ENCODE data around the gene GIMAP8. TPM values are rescaled to one million over a fixed set of nuclear protein-coding genes. Genes with fewer than 3 reads are reported as not detected.

Gene GIMAP8
- total RNA-seq, 2 donors from 2014 or later, result 5.8 to 13.4 TPM

- Histone ChIP-seq H3K4me3 (peak overlapping the region; percentile 9), H3K36me3 (no peaks in the 10 kb centered on the region), H3K27ac (no peak overlapping the region), H3K27me3 (replicated peaks; ENCODE audit: insufficient read depth) (no peaks in the 10 kb centered on the region), H3K4me1 (ENCODE audit: control insufficient read depth in 1 of 2, low read depth in 2 of 2) (no peaks in the 10 kb centered on the region), H3K9me3 (no peaks in the 10 kb centered on the region)
- TF ChIP-seq, protein P1, sequence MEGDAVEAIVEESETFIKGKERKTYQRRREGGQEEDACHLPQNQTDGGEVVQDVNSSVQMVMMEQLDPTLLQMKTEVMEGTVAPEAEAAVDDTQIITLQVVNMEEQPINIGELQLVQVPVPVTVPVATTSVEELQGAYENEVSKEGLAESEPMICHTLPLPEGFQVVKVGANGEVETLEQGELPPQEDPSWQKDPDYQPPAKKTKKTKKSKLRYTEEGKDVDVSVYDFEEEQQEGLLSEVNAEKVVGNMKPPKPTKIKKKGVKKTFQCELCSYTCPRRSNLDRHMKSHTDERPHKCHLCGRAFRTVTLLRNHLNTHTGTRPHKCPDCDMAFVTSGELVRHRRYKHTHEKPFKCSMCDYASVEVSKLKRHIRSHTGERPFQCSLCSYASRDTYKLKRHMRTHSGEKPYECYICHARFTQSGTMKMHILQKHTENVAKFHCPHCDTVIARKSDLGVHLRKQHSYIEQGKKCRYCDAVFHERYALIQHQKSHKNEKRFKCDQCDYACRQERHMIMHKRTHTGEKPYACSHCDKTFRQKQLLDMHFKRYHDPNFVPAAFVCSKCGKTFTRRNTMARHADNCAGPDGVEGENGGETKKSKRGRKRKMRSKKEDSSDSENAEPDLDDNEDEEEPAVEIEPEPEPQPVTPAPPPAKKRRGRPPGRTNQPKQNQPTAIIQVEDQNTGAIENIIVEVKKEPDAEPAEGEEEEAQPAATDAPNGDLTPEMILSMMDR (IDR thresholded peaks at IDR 0.05), result peak; percentile 50
- ATAC-seq (ENCODE audit: insufficient number of reproducible peaks, low FRiP score, low read depth), result no peak
- no peak for DNase-seq (ENCODE audit: low spot score)
Measured at GRCh38 chr7:150448789-150449147, 1.7 kb upstream of the GIMAP8 start.

DNA sequence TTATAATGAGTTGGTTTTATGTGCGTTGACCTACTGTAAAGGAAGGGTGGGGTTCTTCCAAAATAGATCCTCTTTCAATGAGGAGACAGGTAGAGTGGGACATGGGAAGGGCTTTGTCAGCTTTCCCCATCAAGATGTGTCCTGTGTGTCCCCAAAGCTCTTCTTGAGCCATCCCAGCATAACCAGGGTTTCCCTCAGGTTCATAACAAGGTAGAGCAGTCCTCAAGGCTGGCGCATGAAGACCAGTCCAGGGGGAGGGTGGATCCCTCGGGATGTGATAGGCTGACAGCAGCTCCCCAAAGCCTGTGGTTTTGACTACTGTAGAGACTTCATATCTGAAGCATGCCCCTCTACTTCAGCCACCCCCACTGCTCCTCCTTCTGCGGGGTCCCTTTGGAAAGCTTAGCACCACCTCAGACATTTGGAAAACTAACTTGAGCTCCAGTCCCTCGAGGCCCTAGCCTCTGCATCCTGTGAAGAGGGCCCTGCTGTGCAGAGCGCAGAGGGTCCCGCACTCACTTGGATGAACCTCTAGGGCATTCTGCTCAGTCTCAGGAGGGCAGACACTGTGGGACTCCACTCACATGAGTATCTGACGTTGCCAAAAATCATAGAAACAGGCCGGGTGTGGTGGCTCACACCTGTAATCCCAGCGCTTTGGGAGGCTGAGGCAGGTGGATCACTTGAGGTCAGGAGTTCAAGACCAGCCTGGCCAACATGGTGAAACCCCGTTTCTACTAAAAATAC is 1.1 kb upstream of the GIMAP8 start:
- Histone ChIP-seq H3K27ac (peak overlapping the region in 1 of 2 donors; percentile 4), H3K27me3 (replicated peaks; ENCODE audit: insufficient read depth) (no peaks in the 10 kb centered on the region), H3K9me3 (no peaks in the 10 kb centered on the region), H3K36me3 (no peaks in the 10 kb centered on the region), H3K4me1 (ENCODE audit: control insufficient read depth in 1 of 2, low read depth in 2 of 2) (no peaks in the 10 kb centered on the region), H3K4me3 (peak overlapping the region; percentile 9)
- ATAC-seq (ENCODE audit: insufficient number of reproducible peaks, low FRiP score, low read depth) (no peak), DNase-seq (ENCODE audit: low spot score) (no peak)
- TF ChIP-seq, protein P1 (IDR thresholded peaks at IDR 0.05), result no peak

DNA sequence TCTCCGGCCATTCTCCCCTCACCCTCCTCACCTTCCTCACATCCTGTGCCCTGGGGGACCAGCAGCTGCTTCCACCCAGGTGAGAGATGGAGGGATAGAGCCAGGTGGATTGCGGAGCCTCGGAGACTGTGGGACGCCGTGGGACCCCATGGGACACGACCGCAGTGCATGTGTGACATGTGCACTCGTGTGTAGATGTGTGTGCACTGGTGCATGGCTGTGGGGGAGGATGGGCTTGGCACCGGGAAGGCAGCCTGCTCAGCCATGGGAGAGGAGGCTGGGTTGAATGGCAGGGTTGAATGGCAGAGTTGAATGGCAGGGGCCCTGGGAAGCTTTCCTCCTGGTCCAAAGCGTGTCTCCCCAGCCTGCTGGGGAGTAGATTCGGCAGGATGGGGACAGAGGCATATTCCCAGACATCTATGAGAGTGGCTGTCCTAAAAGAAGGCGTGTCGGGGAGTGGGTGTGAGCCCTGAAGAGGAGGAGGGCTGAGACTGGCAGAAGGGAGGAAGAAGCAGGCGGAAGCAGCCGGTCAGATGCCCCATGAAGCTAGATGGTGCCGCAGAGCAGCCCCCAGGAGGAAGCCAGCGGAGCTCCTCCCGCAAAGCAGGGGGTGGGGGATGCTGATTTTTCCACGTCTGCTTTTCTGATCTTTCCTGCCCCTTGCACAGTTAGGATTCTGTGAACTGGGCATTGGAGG is 815 bp downstream of the GIMAP8 start:
- ATAC-seq (ENCODE audit: insufficient number of reproducible peaks, low FRiP score, low read depth), result no peak
- peak overlapping the region; percentile 66 for H3K4me3 ChIP-seq

GRCh38 chr7:150451833-150452461 is 1.5 kb downstream of the GIMAP8 start:
- Histone ChIP-seq H3K27me3 (replicated peaks; ENCODE audit: insufficient read depth) (no peaks in the 10 kb centered on the region), H3K4me1 (ENCODE audit: control insufficient read depth in 1 of 2, low read depth in 2 of 2) (no peaks in the 10 kb centered on the region), H3K4me3 (peak overlapping the region; percentile 66), H3K9me3 (no peaks in the 10 kb centered on the region), H3K36me3 (no peaks in the 10 kb centered on the region), H3K27ac (no peak overlapping the region)
- no peak for DNase-seq (ENCODE audit: low spot score)
- ATAC-seq (ENCODE audit: insufficient number of reproducible peaks, low FRiP score, low read depth), result no peak
- TF ChIP-seq, protein P1 (IDR thresholded peaks at IDR 0.05), result no peak

More for the DNA sequence above, 815 bp downstream of the GIMAP8 start:
- Histone ChIP-seq H3K4me1 (ENCODE audit: control insufficient read depth in 1 of 2, low read depth in 2 of 2) (no peaks in the 10 kb centered on the region), H3K27ac (peak overlapping the region in 1 of 2 donors; percentile 25), H3K27me3 (replicated peaks; ENCODE audit: insufficient read depth) (no peaks in the 10 kb centered on the region), H3K36me3 (no peaks in the 10 kb centered on the region), H3K9me3 (no peaks in the 10 kb centered on the region)
- TF ChIP-seq, protein P1 (IDR thresholded peaks at IDR 0.05), result no peak
- no peak for DNase-seq (ENCODE audit: low spot score)

DNA sequence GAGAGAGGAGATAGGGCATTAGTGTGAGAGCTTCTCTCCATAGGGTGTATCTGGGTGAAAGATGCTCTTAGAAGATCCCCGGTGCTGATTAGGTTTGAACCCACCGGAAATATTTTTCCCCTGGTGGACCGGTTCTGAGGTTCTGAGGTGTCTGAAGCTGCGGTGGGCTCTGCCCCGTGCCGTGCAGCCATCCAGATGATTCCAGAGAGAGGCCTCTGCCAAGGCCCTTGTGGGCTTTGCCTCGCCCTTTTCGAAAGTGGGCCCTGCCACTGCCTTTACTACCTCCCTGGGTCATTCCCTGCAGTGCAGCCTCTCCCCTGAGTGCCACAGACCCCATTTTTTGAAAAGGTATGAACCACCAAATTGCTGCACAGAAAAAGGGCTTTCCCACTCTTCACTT is 2.8 kb downstream of the GIMAP8 start:
- no peak overlapping the region for H3K27ac ChIP-seq
- TF ChIP-seq, protein P1 (IDR thresholded peaks at IDR 0.05), result no peak

More for the DNA sequence above, 2.8 kb downstream of the GIMAP8 start:
- Histone ChIP-seq H3K27me3 (replicated peaks; ENCODE audit: insufficient read depth) (no peaks in the 10 kb centered on the region), H3K36me3 (no peaks in the 10 kb centered on the region), H3K4me1 (ENCODE audit: control insufficient read depth in 1 of 2, low read depth in 2 of 2) (no peaks in the 10 kb centered on the region), H3K4me3 (peak overlapping the region; percentile 66), H3K9me3 (no peaks in the 10 kb centered on the region)
- no peak for DNase-seq (ENCODE audit: low spot score)
- ATAC-seq (ENCODE audit: insufficient number of reproducible peaks, low FRiP score, low read depth), result no peak
